Heart left ventricle (tissue), 13 donors: Measurements from ENCODE around the gene TTC22.

Source experiments
- POLR2A ChIP-seq, 2 donors: fragments of 450-650 bp; IDR thresholded peaks; one replicate each; pipeline ENCODE4 v1.6.1; 2017; ENCODE audit warnings: antibody characterized with exemption in 2 of 2, mild to moderate bottlenecking in 2 of 2, moderate library complexity in 2 of 2
- TF ChIP-seq, protein P1 (sequence below), 12 donors: fragments of 200-600 bp; sonication (generic) in 4 of 12; IDR thresholded peaks; one replicate each; pipeline versions ENCODE4 v1.5.0 to v1.8.0; 2018 to 2022; ENCODE audit warnings: antibody characterized with exemption in 12 of 12, mild to moderate bottlenecking in 5 of 12
- donor health status: ischemic (EF 13 %, LVEDD 7.1; RV severe dilation, severe dysfunction).
- donor health status: DM: no; HTN: yes; CAD: no.
- donor health status: DM: no; HTN: no; CAD: no.
- donor health status: ischemic (EF 25% LVEDD 6.9; RV normal size, moderate dysfunction).
- donor health status: ischemic (EF 25% LVEDD 5.7; RV mildly dilated, moderate dysfunction).
- donor health status: ischemic (EF 35%, LVEDD 5.7; RV mildly dilated, moderate dysfunction).
- donor health status: nonischemic (EF 11% LVEDD 7.7; RV severe dilation, severe dysfunction).
- donor health status: DM: yes; HTN: yes; CAD: no.
- donor health status: PGD.
- donor health status: ischemic (EF 29% LVEDD 5.4; RV normal size, mild dysfunction).
- donor health status: nonischemic (EF 23%, LVEDD 6.1; RV moderate dilation, normal function).

GRCh38 chr1:54791880-54792522, 9.1 kb downstream of the TTC22 start:
- TF ChIP-seq, protein P1, sequence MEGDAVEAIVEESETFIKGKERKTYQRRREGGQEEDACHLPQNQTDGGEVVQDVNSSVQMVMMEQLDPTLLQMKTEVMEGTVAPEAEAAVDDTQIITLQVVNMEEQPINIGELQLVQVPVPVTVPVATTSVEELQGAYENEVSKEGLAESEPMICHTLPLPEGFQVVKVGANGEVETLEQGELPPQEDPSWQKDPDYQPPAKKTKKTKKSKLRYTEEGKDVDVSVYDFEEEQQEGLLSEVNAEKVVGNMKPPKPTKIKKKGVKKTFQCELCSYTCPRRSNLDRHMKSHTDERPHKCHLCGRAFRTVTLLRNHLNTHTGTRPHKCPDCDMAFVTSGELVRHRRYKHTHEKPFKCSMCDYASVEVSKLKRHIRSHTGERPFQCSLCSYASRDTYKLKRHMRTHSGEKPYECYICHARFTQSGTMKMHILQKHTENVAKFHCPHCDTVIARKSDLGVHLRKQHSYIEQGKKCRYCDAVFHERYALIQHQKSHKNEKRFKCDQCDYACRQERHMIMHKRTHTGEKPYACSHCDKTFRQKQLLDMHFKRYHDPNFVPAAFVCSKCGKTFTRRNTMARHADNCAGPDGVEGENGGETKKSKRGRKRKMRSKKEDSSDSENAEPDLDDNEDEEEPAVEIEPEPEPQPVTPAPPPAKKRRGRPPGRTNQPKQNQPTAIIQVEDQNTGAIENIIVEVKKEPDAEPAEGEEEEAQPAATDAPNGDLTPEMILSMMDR (IDR thresholded peaks at IDR 0.05): peak in 8 of 12 donors; percentile 14 to 41 (median 24)
- no peak for TF ChIP-seq POLR2A (IDR thresholded peaks at IDR 0.05)
